ENCODE measurements around the gene NAV2.

GRCh38 chr11:19869946-19870589, 157.4 kb downstream of the NAV2 start:
- TF ChIP-seq POLR2AphosphoS5 (IDR thresholded peaks at IDR 0.05; ENCODE audit: low read depth, low read length): no peak
- no peak for TF ChIP-seq SIN3A (IDR thresholded peaks at IDR 0.05; ENCODE audit: low read depth)
- no peak for TF ChIP-seq CTCF (IDR thresholded peaks at IDR 0.05 in 2 of 3, conservative IDR thresholded peaks at IDR 0.05 in 1 of 3; ENCODE audit: borderline replicate concordance in 1 of 3, insufficient read depth in 1 of 3, low read depth in 2 of 3, low read length in 2 of 3)

All from HCT116 (cell line).